Renal cortical epithelial cell (primary cell): ENCODE measurements around the gene BBS4. TPM values are rescaled to one million over a fixed set of nuclear protein-coding genes. Genes with fewer than 3 reads are reported as not detected.

ENCODE experiments used
- DNase-seq: peaks from one replicate; pipeline ENCODE4 v3.0.0-alpha.2; 2011; ENCODE audit warnings: low read depth
- total RNA-seq: library from RNA; depleted of rRNA; stranded (reverse); fragments of >200 nt; gene quantifications from 2 replicates; pipeline ENCODE4 v1.2.3, GENCODE V29; 2014

The BBS4 gene
- total RNA-seq, 1 donor from 2014 or later = 26.7 TPM

- DNase-seq = no peak
These were observed 74.7 kb downstream of the BBS4 start for GRCh38 chr15:72760590-72761260.

- no peak for DNase-seq
These were observed 78.6 kb downstream of the BBS4 start for GRCh38 chr15:72764656-72765055.

GRCh38 chr15:72766025-72766424 is 80.0 kb downstream of the BBS4 start:
- no peak for DNase-seq

GRCh38 chr15:72766780-72767179 is 80.8 kb downstream of the BBS4 start:
- DNase-seq = no peak

GRCh38 chr15:72770673-72771328 is 84.8 kb downstream of the BBS4 start:
- no peak for DNase-seq

- DNase-seq = peak; percentile 30
These were observed 85.3 kb downstream of the BBS4 start for GRCh38 chr15:72771329-72771725.

GRCh38 chr15:72774696-72775383 is 88.8 kb downstream of the BBS4 start:
- DNase-seq = no peak

- no peak for DNase-seq
These were observed 92.8 kb downstream of the BBS4 start for GRCh38 chr15:72778796-72779195.

- DNase-seq = no peak
These were observed 95.6 kb downstream of the BBS4 start for GRCh38 chr15:72781631-72782030.

GRCh38 chr15:72782274-72783003 is 96.4 kb downstream of the BBS4 start:
- no peak for DNase-seq

- DNase-seq = peak; percentile 43
These were observed 97.1 kb downstream of the BBS4 start for GRCh38 chr15:72783004-72783639.

GRCh38 chr15:72783640-72784455 is 97.8 kb downstream of the BBS4 start, which contains the start of gene ADPGK:
ADPGK (minus strand) TSS chr15:72783758; CDS start chr15:72783691, 67 bp downstream.
- peak; percentile 76 for DNase-seq

GRCh38 chr15:72784456-72784876 is 98.5 kb downstream of the BBS4 start:
- DNase-seq = no peak

- no peak for DNase-seq
These were observed 99.4 kb downstream of the BBS4 start for GRCh38 chr15:72785432-72785831.

GRCh38 chr15:72785841-72786240 is 99.8 kb downstream of the BBS4 start:
- DNase-seq = no peak

GRCh38 chr15:72786242-72786641 is 100.2 kb downstream of the BBS4 start:
- no peak for DNase-seq

GRCh38 chr15:72786676-72787345 is 100.8 kb downstream of the BBS4 start:
- DNase-seq = no peak

GRCh38 chr15:72787526-72787925 is 101.5 kb downstream of the BBS4 start:
- no peak for DNase-seq
